ENCODE measurements around the gene PPP1R1C. TPM values are rescaled to one million over a fixed set of nuclear protein-coding genes. Genes with fewer than 3 reads are reported as not detected.

The PPP1R1C gene
- total and polyA plus RNA-seq, 4 donors, result 5.4 to 21.7 (median 11.3) TPM

GRCh38 chr2:181992776-181993175, 7.1 kb downstream of the PPP1R1C start:
- Histone ChIP-seq H3K36me3 (ENCODE audit: control insufficient read depth in 4 of 4, insufficient read depth in 3 of 4, low read depth in 1 of 4, low read length in 3 of 4) (no peaks in the 10 kb centered on the region), H3K9me3 (ENCODE audit: control insufficient read depth in 4 of 4, low read length in 3 of 4) (no peaks in the 10 kb centered on the region), H3K4me1 (ENCODE audit: control insufficient read depth in 4 of 4, insufficient read depth in 4 of 4, low read length in 3 of 4) (no peaks in the 10 kb centered on the region), H3K9ac (ENCODE audit: low read depth in 1 of 2, low read length in 2 of 2) (no peak overlapping the region), H3K27ac (ENCODE audit: low read depth in 1 of 2, low read length in 2 of 2) (no peak overlapping the region), H3K27me3 (ENCODE audit: control insufficient read depth in 4 of 4, insufficient read depth in 4 of 4, low read length in 3 of 4) (no peaks in the 10 kb centered on the region), H3K4me3 (ENCODE audit: low read depth in 1 of 3, low read length in 3 of 3) (no peak overlapping the region)
- TF ChIP-seq REST (IDR thresholded peaks at IDR 0.05) (no peak), RXRA (IDR thresholded peaks at IDR 0.05) (no peak), FOXA2 (IDR thresholded peaks at IDR 0.05) (no peak), FOXA1 (IDR thresholded peaks at IDR 0.05) (no peak), JUND (IDR thresholded peaks at IDR 0.05) (no peak), YY1 (IDR thresholded peaks at IDR 0.05) (no peak), TAF1 (conservative IDR thresholded peaks at IDR 0.05) (no peak), SP1 (IDR thresholded peaks at IDR 0.05) (no peak), GABPA (IDR thresholded peaks at IDR 0.05 in 1 of 2, conservative IDR thresholded peaks at IDR 0.05 in 1 of 2) (no peak), ATF3 (IDR thresholded peaks at IDR 0.05) (no peak), EGR1 (IDR thresholded peaks at IDR 0.05; ENCODE audit: low read depth in 2 of 2) (no peak), RAD21 (IDR thresholded peaks at IDR 0.05) (no peak)
- TF ChIP-seq, protein P1, sequence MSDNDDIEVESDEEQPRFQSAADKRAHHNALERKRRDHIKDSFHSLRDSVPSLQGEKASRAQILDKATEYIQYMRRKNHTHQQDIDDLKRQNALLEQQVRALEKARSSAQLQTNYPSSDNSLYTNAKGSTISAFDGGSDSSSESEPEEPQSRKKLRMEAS (IDR thresholded peaks at IDR 0.05), result no peak
- DNase-seq (ENCODE audit: low spot score), result no peak
- WGBS, result 84% methylated on average over 3 of the region's 3 CpGs

DNA sequence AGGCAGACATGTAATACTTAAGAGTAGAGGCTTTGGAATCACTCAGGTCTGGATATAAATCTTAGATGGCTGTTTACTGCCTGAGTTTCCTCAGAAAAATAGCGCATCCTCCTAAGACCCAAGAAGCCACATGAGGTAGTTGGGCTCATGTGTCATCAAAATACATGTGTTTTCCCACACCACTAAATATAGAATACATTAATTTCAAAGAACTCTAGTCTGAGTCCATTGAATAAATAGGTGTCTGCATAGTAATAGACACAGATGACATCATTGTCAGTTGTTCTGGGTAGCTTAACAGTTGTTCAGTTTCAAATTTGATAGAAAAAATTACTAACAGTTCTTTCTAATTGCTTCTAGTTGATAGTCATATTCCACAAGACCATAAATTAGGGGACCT, 9.6 kb downstream of the PPP1R1C start:
- no peak overlapping the region for H3K27ac ChIP-seq (ENCODE audit: low read depth in 1 of 2, low read length in 2 of 2)
- H3K4me1 ChIP-seq (ENCODE audit: control insufficient read depth in 4 of 4, insufficient read depth in 4 of 4, low read length in 3 of 4), result no peaks in the 10 kb centered on the region
- H3K9ac ChIP-seq (ENCODE audit: low read depth in 1 of 2, low read length in 2 of 2), result no peak overlapping the region
- TF ChIP-seq FOXA1 (IDR thresholded peaks at IDR 0.05) (no peak), TAF1 (conservative IDR thresholded peaks at IDR 0.05) (no peak), HNF4A (conservative IDR thresholded peaks at IDR 0.05) (no peak)
- no peaks in the 10 kb centered on the region for H3K27me3 ChIP-seq (ENCODE audit: control insufficient read depth in 4 of 4, insufficient read depth in 4 of 4, low read length in 3 of 4)
- WGBS, result 96% methylated on average over 1 of the region's 1 CpG
- no peaks in the 10 kb centered on the region for H3K9me3 ChIP-seq (ENCODE audit: control insufficient read depth in 4 of 4, low read length in 3 of 4)
- no peak overlapping the region for H3K4me3 ChIP-seq (ENCODE audit: low read depth in 1 of 3, low read length in 3 of 3)
- DNase-seq (ENCODE audit: low spot score), result no peak
- H3K36me3 ChIP-seq (ENCODE audit: control insufficient read depth in 4 of 4, insufficient read depth in 3 of 4, low read depth in 1 of 4, low read length in 3 of 4), result no peaks in the 10 kb centered on the region

DNA sequence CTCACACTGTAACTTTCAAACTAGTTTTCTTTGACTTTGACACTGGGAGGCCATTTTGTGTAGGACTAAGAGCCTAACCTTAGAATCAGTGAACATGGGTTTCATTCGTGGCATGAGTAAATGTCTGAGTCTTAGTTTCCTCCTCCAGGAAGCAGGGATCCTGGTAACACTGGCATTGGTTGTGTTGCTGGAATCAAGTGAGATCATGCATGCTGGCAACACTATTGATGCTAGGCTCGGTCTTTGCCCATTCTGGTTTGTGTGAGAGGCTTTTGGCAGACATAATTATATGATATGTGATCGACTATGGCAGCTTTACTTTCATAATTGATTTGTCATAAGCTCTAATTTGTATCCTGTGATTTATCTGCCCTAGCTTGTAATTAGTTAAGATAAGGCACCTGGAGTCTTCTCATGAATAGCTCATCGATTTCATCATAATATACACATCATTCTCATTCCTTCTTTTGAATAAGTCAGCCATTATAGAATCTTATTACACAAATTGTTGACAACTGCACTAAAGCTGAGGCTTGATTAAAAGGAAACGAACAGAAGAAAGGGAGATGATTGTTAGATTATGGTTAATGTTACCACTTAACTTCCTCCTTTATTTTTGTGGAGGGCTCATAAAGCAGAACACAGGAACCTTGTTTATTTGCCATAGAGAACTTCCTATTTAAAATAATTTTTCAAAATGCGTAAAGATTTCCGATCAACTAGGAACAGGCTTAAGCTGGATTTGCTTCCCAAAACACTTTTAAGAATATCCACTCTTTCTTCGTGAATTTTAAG, 12.6 kb downstream of the PPP1R1C start:
- no peaks in the 10 kb centered on the region for H3K36me3 ChIP-seq (ENCODE audit: control insufficient read depth in 4 of 4, insufficient read depth in 3 of 4, low read depth in 1 of 4, low read length in 3 of 4)
- DNase-seq (ENCODE audit: low spot score), result no peak
- no peaks in the 10 kb centered on the region for H3K9me3 ChIP-seq (ENCODE audit: control insufficient read depth in 4 of 4, low read length in 3 of 4)
- H3K4me3 ChIP-seq (ENCODE audit: low read depth in 1 of 3, low read length in 3 of 3), result no peak overlapping the region
- H3K27ac ChIP-seq (ENCODE audit: low read depth in 1 of 2, low read length in 2 of 2), result no peak overlapping the region
- no peak for TF ChIP-seq ATF3 (IDR thresholded peaks at IDR 0.05)
- TF ChIP-seq JUND (IDR thresholded peaks at IDR 0.05), result no peak
- no peak for TF ChIP-seq EGR1 (IDR thresholded peaks at IDR 0.05; ENCODE audit: low read depth in 2 of 2)
- TF ChIP-seq, protein P2, sequence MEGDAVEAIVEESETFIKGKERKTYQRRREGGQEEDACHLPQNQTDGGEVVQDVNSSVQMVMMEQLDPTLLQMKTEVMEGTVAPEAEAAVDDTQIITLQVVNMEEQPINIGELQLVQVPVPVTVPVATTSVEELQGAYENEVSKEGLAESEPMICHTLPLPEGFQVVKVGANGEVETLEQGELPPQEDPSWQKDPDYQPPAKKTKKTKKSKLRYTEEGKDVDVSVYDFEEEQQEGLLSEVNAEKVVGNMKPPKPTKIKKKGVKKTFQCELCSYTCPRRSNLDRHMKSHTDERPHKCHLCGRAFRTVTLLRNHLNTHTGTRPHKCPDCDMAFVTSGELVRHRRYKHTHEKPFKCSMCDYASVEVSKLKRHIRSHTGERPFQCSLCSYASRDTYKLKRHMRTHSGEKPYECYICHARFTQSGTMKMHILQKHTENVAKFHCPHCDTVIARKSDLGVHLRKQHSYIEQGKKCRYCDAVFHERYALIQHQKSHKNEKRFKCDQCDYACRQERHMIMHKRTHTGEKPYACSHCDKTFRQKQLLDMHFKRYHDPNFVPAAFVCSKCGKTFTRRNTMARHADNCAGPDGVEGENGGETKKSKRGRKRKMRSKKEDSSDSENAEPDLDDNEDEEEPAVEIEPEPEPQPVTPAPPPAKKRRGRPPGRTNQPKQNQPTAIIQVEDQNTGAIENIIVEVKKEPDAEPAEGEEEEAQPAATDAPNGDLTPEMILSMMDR (IDR thresholded peaks at IDR 0.05; ENCODE audit: low read depth, low read length, missing input control), result no peak
- no peak for TF ChIP-seq REST (IDR thresholded peaks at IDR 0.05)
- TF ChIP-seq RXRA (IDR thresholded peaks at IDR 0.05), result no peak
- TF ChIP-seq GABPA (IDR thresholded peaks at IDR 0.05 in 1 of 2, conservative IDR thresholded peaks at IDR 0.05 in 1 of 2), result no peak
- TF ChIP-seq HNF4A (conservative IDR thresholded peaks at IDR 0.05), result no peak
- no peak overlapping the region for H3K9ac ChIP-seq (ENCODE audit: low read depth in 1 of 2, low read length in 2 of 2)
- no peaks in the 10 kb centered on the region for H3K4me1 ChIP-seq (ENCODE audit: control insufficient read depth in 4 of 4, insufficient read depth in 4 of 4, low read length in 3 of 4)
- H3K27me3 ChIP-seq (ENCODE audit: control insufficient read depth in 4 of 4, insufficient read depth in 4 of 4, low read length in 3 of 4), result no peaks in the 10 kb centered on the region
- WGBS, result 84% methylated on average over 8 of the region's 8 CpGs

All from liver (tissue), 9 donors.